Measurements from ENCODE around the gene FRAS1.

The FRAS1 gene

GRCh38 chr4:78213218-78213617 is 156.1 kb downstream of the FRAS1 start:
- Mint-ChIP-seq H3K27me3 (ENCODE audit: low read depth) (peaks cover 1% of the 10 kb centered on the region), H3K36me3 (ENCODE audit: low read depth) (no peaks in the 10 kb centered on the region), H3K27ac (no peak overlapping the region), H3K4me3 (no peak overlapping the region), H3K4me1 (ENCODE audit: low read depth) (no peaks in the 10 kb centered on the region), H3K9me3 (no peaks in the 10 kb centered on the region)
- DNase-seq (ENCODE audit: low spot score) = no peak

DNA sequence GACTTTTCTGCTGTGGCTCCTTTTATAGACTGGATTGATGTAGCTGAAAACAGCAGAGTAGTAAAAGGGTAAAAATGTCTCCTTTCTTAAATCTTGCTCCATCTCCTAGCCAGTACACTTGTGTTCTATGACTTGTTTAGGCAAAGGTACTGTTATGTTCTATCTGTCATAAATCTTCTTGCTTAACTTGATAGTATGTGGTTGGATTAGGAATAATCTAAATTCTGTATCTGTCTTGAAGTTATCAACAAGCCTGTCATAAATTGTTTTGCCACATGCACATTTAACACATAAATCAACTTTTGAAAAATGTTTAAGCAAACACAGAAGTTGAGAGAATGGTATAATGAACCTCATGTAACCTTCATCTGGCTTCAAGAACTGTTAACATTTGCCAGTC is 157.0 kb downstream of the FRAS1 start:
- Mint-ChIP-seq H3K27ac (no peak overlapping the region), H3K9me3 (no peaks in the 10 kb centered on the region), H3K27me3 (ENCODE audit: low read depth) (no peaks in the 10 kb centered on the region), H3K4me3 (no peak overlapping the region), H3K4me1 (ENCODE audit: low read depth) (no peaks in the 10 kb centered on the region), H3K36me3 (ENCODE audit: low read depth) (no peaks in the 10 kb centered on the region)
- no peak for DNase-seq (ENCODE audit: low spot score)

GRCh38 chr4:78217557-78217956 is 160.4 kb downstream of the FRAS1 start:
- H3K4me3 Mint-ChIP-seq = no peak overlapping the region
- H3K27ac Mint-ChIP-seq = no peak overlapping the region
- H3K4me1 Mint-ChIP-seq (ENCODE audit: low read depth) = no peaks in the 10 kb centered on the region
- DNase-seq (ENCODE audit: low spot score) = no peak
- H3K36me3 Mint-ChIP-seq (ENCODE audit: low read depth) = no peaks in the 10 kb centered on the region
- no peaks in the 10 kb centered on the region for H3K27me3 Mint-ChIP-seq (ENCODE audit: low read depth)
- no peaks in the 10 kb centered on the region for H3K9me3 Mint-ChIP-seq

DNA sequence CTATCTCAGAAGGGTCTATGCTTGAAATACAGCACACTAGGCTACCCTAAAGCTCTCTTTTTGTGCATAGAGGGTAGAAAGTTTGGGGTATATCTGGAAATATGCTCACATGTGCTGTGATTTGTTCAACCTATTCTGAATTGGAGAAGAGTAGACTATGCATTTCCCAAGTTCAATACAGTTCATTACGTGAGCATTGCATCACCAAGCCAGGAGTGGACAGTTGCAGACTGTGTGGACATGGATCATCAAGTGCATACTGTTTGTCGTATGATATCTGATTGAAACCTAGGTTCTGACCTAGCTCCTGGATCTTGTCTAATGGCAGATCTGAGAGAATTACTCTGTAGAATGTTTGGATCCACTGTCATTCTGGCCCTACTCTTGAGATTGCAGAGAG is 161.1 kb downstream of the FRAS1 start:
- no peak overlapping the region for H3K4me3 Mint-ChIP-seq
- no peaks in the 10 kb centered on the region for H3K4me1 Mint-ChIP-seq (ENCODE audit: low read depth)
- H3K9me3 Mint-ChIP-seq = no peaks in the 10 kb centered on the region
- no peaks in the 10 kb centered on the region for H3K36me3 Mint-ChIP-seq (ENCODE audit: low read depth)
- no peak overlapping the region for H3K27ac Mint-ChIP-seq
- no peak for DNase-seq (ENCODE audit: low spot score)
- no peaks in the 10 kb centered on the region for H3K27me3 Mint-ChIP-seq (ENCODE audit: low read depth)

GRCh38 chr4:78219825-78220224 is 162.7 kb downstream of the FRAS1 start:
- H3K27me3 Mint-ChIP-seq (ENCODE audit: low read depth) = no peaks in the 10 kb centered on the region
- no peak overlapping the region for H3K27ac Mint-ChIP-seq
- no peak overlapping the region for H3K4me3 Mint-ChIP-seq
- H3K4me1 Mint-ChIP-seq (ENCODE audit: low read depth) = no peaks in the 10 kb centered on the region
- no peak for DNase-seq (ENCODE audit: low spot score)
- H3K9me3 Mint-ChIP-seq = no peaks in the 10 kb centered on the region
- H3K36me3 Mint-ChIP-seq (ENCODE audit: low read depth) = no peaks in the 10 kb centered on the region

- H3K36me3 Mint-ChIP-seq (ENCODE audit: low read depth) = no peaks in the 10 kb centered on the region
- no peaks in the 10 kb centered on the region for H3K27me3 Mint-ChIP-seq (ENCODE audit: low read depth)
- no peak overlapping the region for H3K4me3 Mint-ChIP-seq
- no peak overlapping the region for H3K27ac Mint-ChIP-seq
- DNase-seq (ENCODE audit: low spot score) = no peak
- no peaks in the 10 kb centered on the region for H3K4me1 Mint-ChIP-seq (ENCODE audit: low read depth)
- no peaks in the 10 kb centered on the region for H3K9me3 Mint-ChIP-seq
These were observed 163.2 kb downstream of the FRAS1 start for GRCh38 chr4:78220283-78220682.

GRCh38 chr4:78222575-78223186 is 165.6 kb downstream of the FRAS1 start:
- no peak overlapping the region for H3K27ac Mint-ChIP-seq
- no peaks in the 10 kb centered on the region for H3K27me3 Mint-ChIP-seq (ENCODE audit: low read depth)
- no peak overlapping the region for H3K4me3 Mint-ChIP-seq
- DNase-seq (ENCODE audit: low spot score) = no peak
- H3K9me3 Mint-ChIP-seq = no peaks in the 10 kb centered on the region
- H3K36me3 Mint-ChIP-seq (ENCODE audit: low read depth) = no peaks in the 10 kb centered on the region
- H3K4me1 Mint-ChIP-seq (ENCODE audit: low read depth) = no peaks in the 10 kb centered on the region

DNA sequence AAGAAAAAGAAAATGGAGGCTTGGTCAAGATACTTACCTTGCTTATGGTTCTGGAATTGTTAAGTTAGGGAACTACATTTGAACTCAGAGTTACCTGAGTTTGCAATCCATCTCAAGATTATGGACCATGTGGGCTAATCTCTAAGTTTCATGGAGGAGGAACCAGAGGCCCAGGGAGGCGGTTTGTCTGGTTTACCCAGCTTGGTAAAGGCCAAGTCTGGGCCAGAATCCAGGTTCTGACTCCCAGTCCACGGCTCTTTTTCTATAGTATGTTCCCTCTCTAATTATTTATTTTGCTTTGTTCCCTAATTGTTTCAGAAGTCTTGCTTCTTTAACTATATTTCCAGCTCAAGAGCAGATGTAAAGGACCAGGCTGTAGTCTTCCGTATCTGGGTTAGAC is 168.1 kb downstream of the FRAS1 start:
- Mint-ChIP-seq H3K27me3 (ENCODE audit: low read depth) (no peaks in the 10 kb centered on the region), H3K27ac (no peak overlapping the region), H3K9me3 (no peaks in the 10 kb centered on the region), H3K4me3 (no peak overlapping the region), H3K36me3 (ENCODE audit: low read depth) (no peaks in the 10 kb centered on the region), H3K4me1 (ENCODE audit: low read depth) (no peaks in the 10 kb centered on the region)
- no peak for DNase-seq (ENCODE audit: low spot score)

DNA sequence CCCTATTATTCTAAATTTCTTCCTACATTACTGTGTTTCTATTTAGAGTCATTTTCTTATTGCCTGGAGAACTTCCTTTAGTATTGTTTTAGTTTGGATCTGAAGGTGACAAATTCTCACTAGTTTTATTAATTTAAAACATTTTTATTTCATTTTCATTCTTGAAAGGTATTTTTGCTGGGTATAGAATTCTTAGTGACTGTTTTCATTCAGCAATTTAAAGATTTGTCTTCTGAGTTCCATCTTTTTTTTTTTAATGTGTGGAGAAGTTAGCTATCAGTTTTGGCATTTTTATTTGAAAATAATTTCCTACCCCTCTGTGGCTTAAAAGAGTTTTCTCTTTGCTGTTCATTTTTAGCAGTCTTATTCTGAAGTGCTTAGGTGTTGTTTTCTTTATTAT is 169.2 kb downstream of the FRAS1 start:
- Mint-ChIP-seq H3K27ac (no peak overlapping the region), H3K9me3 (no peaks in the 10 kb centered on the region), H3K4me1 (ENCODE audit: low read depth) (no peaks in the 10 kb centered on the region), H3K36me3 (ENCODE audit: low read depth) (no peaks in the 10 kb centered on the region), H3K27me3 (ENCODE audit: low read depth) (no peaks in the 10 kb centered on the region), H3K4me3 (no peak overlapping the region)
- DNase-seq (ENCODE audit: low spot score) = no peak

GRCh38 chr4:78227411-78228057 is 170.4 kb downstream of the FRAS1 start:
- no peak overlapping the region for H3K27ac Mint-ChIP-seq
- no peaks in the 10 kb centered on the region for H3K27me3 Mint-ChIP-seq (ENCODE audit: low read depth)
- H3K36me3 Mint-ChIP-seq (ENCODE audit: low read depth) = no peaks in the 10 kb centered on the region
- H3K4me3 Mint-ChIP-seq = no peak overlapping the region
- no peaks in the 10 kb centered on the region for H3K9me3 Mint-ChIP-seq
- DNase-seq (ENCODE audit: low spot score) = no peak
- H3K4me1 Mint-ChIP-seq (ENCODE audit: low read depth) = no peaks in the 10 kb centered on the region

- H3K9me3 Mint-ChIP-seq = no peaks in the 10 kb centered on the region
- H3K27me3 Mint-ChIP-seq (ENCODE audit: low read depth) = no peaks in the 10 kb centered on the region
- H3K4me1 Mint-ChIP-seq (ENCODE audit: low read depth) = no peaks in the 10 kb centered on the region
- no peak overlapping the region for H3K4me3 Mint-ChIP-seq
- H3K27ac Mint-ChIP-seq = no peak overlapping the region
- DNase-seq (ENCODE audit: low spot score) = no peak
- no peaks in the 10 kb centered on the region for H3K36me3 Mint-ChIP-seq (ENCODE audit: low read depth)
These were observed 178.7 kb downstream of the FRAS1 start for GRCh38 chr4:78235800-78236199.

DNA sequence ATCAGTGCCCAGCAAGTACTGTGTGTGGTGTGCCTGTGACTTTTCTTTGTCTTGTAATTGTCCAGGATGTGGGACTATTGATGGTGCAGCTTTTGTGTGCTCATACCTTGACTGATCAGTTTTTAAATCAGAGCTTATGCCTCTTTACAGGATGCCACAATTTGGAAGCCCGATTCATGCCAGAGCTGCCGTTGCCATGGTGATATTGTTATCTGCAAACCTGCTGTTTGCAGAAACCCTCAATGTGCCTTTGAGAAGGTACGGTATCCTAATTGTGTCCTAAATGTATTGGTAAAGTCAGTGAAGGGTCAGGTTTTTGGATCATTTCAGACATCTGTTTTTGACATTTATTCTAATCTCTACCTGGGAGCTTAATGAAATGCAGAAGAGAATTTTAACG is 180.2 kb downstream of the FRAS1 start:
- Mint-ChIP-seq H3K4me3 (no peak overlapping the region), H3K36me3 (ENCODE audit: low read depth) (no peaks in the 10 kb centered on the region), H3K27me3 (ENCODE audit: low read depth) (no peaks in the 10 kb centered on the region), H3K27ac (no peak overlapping the region), H3K4me1 (ENCODE audit: low read depth) (no peaks in the 10 kb centered on the region), H3K9me3 (no peaks in the 10 kb centered on the region)
- DNase-seq (ENCODE audit: low spot score) = no peak

DNA sequence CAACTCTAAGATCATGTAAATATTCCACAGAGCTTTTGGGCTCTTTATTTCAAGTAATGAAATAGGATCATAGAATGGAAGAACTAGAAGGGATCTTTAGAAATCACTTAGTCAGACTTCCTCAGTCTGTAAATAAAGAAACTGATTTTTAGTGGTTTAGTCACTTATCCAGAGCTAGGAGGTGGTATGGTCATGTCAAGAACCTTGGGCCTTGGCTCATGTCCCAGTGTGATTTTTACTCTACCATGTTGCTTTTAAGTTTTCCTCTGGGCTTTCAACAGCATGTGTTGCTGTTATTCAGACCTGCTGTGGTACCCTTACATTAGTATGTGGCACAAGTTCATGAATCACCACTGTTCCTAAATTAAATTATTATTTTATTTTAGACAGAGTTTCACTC is 184.9 kb downstream of the FRAS1 start:
- H3K4me1 Mint-ChIP-seq (ENCODE audit: low read depth) = no peaks in the 10 kb centered on the region
- no peak for DNase-seq (ENCODE audit: low spot score)

DNA sequence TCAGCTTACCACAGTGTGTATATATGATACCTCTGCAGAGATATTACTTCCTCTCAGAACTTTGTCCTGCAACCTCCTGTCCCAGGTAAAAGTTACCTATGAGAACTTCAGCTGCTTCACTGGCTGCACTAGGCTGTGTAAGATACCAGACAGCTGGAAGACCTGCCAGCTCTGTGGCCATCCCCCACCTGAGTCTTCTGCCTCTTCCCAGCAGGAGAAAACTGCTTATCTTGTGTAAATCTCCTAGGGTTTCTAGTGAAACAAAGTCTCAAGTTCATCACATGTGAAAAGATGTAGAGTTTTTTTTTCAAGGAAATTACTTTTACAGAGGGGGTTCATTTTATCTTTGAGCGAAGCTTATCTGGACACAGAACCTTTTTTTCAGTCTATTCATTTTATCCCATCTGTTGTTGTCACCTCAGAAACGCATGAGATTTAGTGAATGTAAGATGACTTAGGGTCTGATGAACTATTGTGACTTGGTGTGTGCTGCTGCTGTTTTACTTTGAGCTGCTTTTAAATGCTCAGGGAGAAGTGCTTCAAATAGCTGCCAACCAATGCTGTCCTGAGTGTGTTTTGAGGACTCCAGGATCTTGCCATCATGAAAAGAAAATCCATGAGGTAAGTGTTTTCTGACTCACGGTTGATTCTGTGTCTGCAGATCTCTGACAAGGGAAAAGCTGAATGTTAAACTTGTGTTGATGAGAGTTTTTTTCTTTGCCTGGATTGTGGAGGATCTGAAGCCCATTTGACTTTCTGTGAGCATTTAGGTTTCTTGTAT is 187.8 kb downstream of the FRAS1 start:
- Mint-ChIP-seq H3K4me1 (ENCODE audit: low read depth) (no peaks in the 10 kb centered on the region), H3K27ac (no peak overlapping the region), H3K27me3 (ENCODE audit: low read depth) (no peaks in the 10 kb centered on the region), H3K4me3 (no peak overlapping the region), H3K9me3 (no peaks in the 10 kb centered on the region), H3K36me3 (ENCODE audit: low read depth) (no peaks in the 10 kb centered on the region)
- DNase-seq (ENCODE audit: low spot score) = no peak

More for the DNA sequence above, 184.9 kb downstream of the FRAS1 start:
- H3K9me3 Mint-ChIP-seq = no peaks in the 10 kb centered on the region
- H3K4me3 Mint-ChIP-seq = no peak overlapping the region
- H3K27ac Mint-ChIP-seq = no peak overlapping the region
- H3K36me3 Mint-ChIP-seq (ENCODE audit: low read depth) = no peaks in the 10 kb centered on the region
- H3K27me3 Mint-ChIP-seq (ENCODE audit: low read depth) = no peaks in the 10 kb centered on the region
